IPS-18c (cell line): ENCODE measurements around the gene F3.

ENCODE experiments used
- H3K4me3 ChIP-seq: 2 replicates; pipeline ENCODE4 v1.7.0; 2013; ENCODE audit warnings: low read depth, mild to moderate bottlenecking, low read length, moderate library complexity; ENCODE audit not compliant: insufficient read depth
- H3K9me3 ChIP-seq: one replicate; pipeline ENCODE4 v1.6.1; 2013; ENCODE audit warnings: mild to moderate bottlenecking, low read length, moderate library complexity; ENCODE audit not compliant: control insufficient read depth, insufficient read depth

F3 gene

DNA sequence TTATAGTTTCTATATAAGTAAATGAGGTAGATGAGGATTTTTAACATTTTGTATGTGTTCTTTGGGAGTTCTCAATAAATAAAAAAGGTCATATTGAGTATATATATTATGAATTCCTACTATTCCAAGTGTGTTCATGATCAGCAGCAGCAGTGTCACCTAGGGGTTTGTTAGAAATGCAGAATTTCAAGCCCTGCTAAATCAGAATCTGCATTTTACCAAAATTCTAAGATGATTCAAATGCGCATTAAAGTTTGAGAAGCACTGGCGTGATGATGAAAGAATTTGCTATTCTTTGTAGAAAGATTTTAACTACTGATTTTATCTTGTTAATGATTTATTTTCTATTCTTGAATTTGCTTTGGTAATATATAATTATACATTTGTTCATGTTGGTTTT lies 28.7 kb downstream of the F3 start:
- Histone ChIP-seq H3K9me3 (no peaks in the 10 kb centered on the region), H3K4me3 (no peak overlapping the region)

GRCh38 chr1:94504601-94505000 lies 37.0 kb downstream of the F3 start:
- Histone ChIP-seq H3K9me3 (no peaks in the 10 kb centered on the region), H3K4me3 (no peak overlapping the region)

GRCh38 chr1:94503153-94503552 lies 38.4 kb downstream of the F3 start:
- Histone ChIP-seq H3K9me3 (no peaks in the 10 kb centered on the region), H3K4me3 (no peak overlapping the region)

DNA sequence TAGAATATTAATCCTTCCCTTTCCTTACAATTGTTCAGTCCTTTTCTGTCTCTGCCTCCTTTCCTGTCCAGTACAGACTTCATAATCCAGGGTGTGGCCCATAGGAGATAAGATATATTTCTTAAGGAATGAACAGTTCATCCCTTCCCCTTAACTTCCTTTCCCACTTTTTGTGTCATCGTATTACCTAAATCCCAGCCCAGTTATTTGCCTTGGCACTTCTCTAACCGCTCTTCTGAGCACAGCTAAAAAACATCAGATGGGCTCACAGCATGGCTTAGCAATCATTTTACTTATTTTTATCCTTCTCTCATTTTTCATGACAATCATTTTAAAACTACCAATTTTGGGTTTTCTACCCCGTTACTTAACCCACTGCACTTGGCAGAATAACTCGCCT lies 39.6 kb downstream of the F3 start:
- Histone ChIP-seq H3K4me3 (no peak overlapping the region), H3K9me3 (no peaks in the 10 kb centered on the region)

- Histone ChIP-seq H3K4me3 (no peak overlapping the region), H3K9me3 (no peaks in the 10 kb centered on the region)
Observed at GRCh38 chr1:94501426-94501825, 40.1 kb downstream of the F3 start.

GRCh38 chr1:94496076-94496755 lies 45.3 kb downstream of the F3 start:
- H3K4me3 ChIP-seq = no peak overlapping the region
- H3K9me3 ChIP-seq = no peaks in the 10 kb centered on the region

GRCh38 chr1:94490556-94490955 lies 51.0 kb downstream of the F3 start:
- H3K4me3 ChIP-seq = no peak overlapping the region
- H3K9me3 ChIP-seq = no peaks in the 10 kb centered on the region

DNA sequence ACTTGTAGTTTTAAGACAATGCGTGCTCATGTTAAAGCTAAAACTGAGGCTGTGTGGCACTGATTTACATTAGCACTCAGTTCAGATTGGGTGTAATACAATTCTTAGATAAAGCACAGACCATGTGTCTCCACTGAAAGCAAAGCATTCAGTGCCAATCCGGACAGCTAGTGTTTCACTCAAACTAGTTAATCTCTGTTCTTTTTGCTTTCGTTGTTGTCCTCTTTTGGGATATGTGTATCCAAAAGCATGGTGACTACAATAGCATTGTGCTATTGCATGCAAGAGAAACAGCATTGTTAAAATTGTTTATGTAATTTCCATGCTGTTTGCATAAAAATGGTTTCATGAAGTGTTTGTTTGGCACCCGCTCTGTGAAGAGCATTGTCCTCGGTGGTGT lies 54.6 kb downstream of the F3 start:
- Histone ChIP-seq H3K9me3 (no peaks in the 10 kb centered on the region), H3K4me3 (no peak overlapping the region)

- no peak overlapping the region for H3K4me3 ChIP-seq
- H3K9me3 ChIP-seq = no peaks in the 10 kb centered on the region
Observed at GRCh38 chr1:94481473-94481933, 60.1 kb downstream of the F3 start.

GRCh38 chr1:94479682-94480081 lies 61.9 kb downstream of the F3 start:
- H3K9me3 ChIP-seq = no peaks in the 10 kb centered on the region
- H3K4me3 ChIP-seq = no peak overlapping the region
